Esophagus squamous epithelium (tissue), 4 donors: ENCODE measurements around the gene IP6K1.
"Not testable (repeated sequence)": the region's sequence is repeated elsewhere in the genome, so short reads cannot be mapped to it uniquely, and the experiment has no call there.

Experiments used
- CTCF ChIP-seq, 6 experiments: fragments of 450-650 bp in 4 of 6; fragments of 200-600 bp in 2 of 6; sonication (generic) in 2 of 6; IDR thresholded peaks; one replicate each; pipeline ENCODE4 v1.5.1; 2016 to 2019; ENCODE audit warnings: antibody characterized with exemption in 6 of 6, mild to moderate bottlenecking in 4 of 6, moderate library complexity in 4 of 6
- POLR2A ChIP-seq, 4 donors: fragments of 450-650 bp; IDR thresholded peaks; one replicate each; pipeline ENCODE4 v1.6.1; 2017; ENCODE audit warnings: antibody characterized with exemption in 4 of 4, mild to moderate bottlenecking in 4 of 4, moderate library complexity in 3 of 4

GRCh38 chr3:49685103-49685502, 101.2 kb downstream of the IP6K1 start:
- not testable (repeated sequence) for TF ChIP-seq POLR2A, CTCF (IDR thresholded peaks at IDR 0.05)
